ENCODE results near the gene CFAP97.
"Not testable (repeated sequence)": the region's sequence is repeated elsewhere in the genome, so short reads cannot be mapped to it uniquely, and the experiment has no call there.

CFAP97 gene

GRCh38 chr4:185203486-185204237 lies at the start of gene CFAP97:
CFAP97 (minus strand) TSS chr4:185204000; CDS start chr4:185191196, 12,804 bp downstream.
- peak; percentile 40; the same call in 1 of the 2 replicates for TF ChIP-seq POLR2A (IDR thresholded peaks at IDR 0.05; ENCODE audit: low read depth, low read length)
- FAIRE-seq: no peak
- no peak for DNase-seq (ENCODE audit: insufficient read length, low spot score)

- DNase-seq (ENCODE audit: insufficient read length, low spot score): no peak
- no peak for TF ChIP-seq POLR2A (IDR thresholded peaks at IDR 0.05; ENCODE audit: low read depth, low read length)
- FAIRE-seq: no peak
These were observed 45.3 kb upstream of the CFAP97 start for GRCh38 chr4:185249105-185249504.

- no peak for FAIRE-seq
- TF ChIP-seq POLR2A (IDR thresholded peaks at IDR 0.05; ENCODE audit: low read depth, low read length): no peak
- DNase-seq (ENCODE audit: insufficient read length, low spot score): no peak
These were observed 44.7 kb upstream of the CFAP97 start for GRCh38 chr4:185248393-185249039.

- FAIRE-seq (no peak), DNase-seq (ENCODE audit: insufficient read length, low spot score) (no peak)
- no peak for TF ChIP-seq POLR2A (IDR thresholded peaks at IDR 0.05; ENCODE audit: low read depth, low read length)
These were observed 43.4 kb upstream of the CFAP97 start for GRCh38 chr4:185247151-185247550.

- TF ChIP-seq POLR2A (IDR thresholded peaks at IDR 0.05; ENCODE audit: low read depth, low read length): no peak
- DNase-seq (ENCODE audit: insufficient read length, low spot score) (no peak), FAIRE-seq (no peak)
These were observed 42.7 kb upstream of the CFAP97 start for GRCh38 chr4:185246453-185246852.

- no peak for FAIRE-seq
- DNase-seq (ENCODE audit: insufficient read length, low spot score): no peak
- no peak for TF ChIP-seq POLR2A (IDR thresholded peaks at IDR 0.05; ENCODE audit: low read depth, low read length)
These were observed 41.0 kb upstream of the CFAP97 start for GRCh38 chr4:185244763-185245162.

- no peak for FAIRE-seq
- no peak for DNase-seq (ENCODE audit: insufficient read length, low spot score)
- no peak for TF ChIP-seq POLR2A (IDR thresholded peaks at IDR 0.05; ENCODE audit: low read depth, low read length)
These were observed 40.1 kb upstream of the CFAP97 start for GRCh38 chr4:185243879-185244278.

GRCh38 chr4:185242749-185243533 lies 39.1 kb upstream of the CFAP97 start:
- TF ChIP-seq POLR2A (IDR thresholded peaks at IDR 0.05; ENCODE audit: low read depth, low read length): no peak
- FAIRE-seq (no peak), DNase-seq (ENCODE audit: insufficient read length, low spot score) (no peak)

GRCh38 chr4:185240486-185240885 lies 36.7 kb upstream of the CFAP97 start:
- not testable (repeated sequence) for FAIRE-seq; DNase-seq (ENCODE audit: insufficient read length, low spot score)

- TF ChIP-seq POLR2A (IDR thresholded peaks at IDR 0.05; ENCODE audit: low read depth, low read length): no peak
- no peak for FAIRE-seq
- no peak for DNase-seq (ENCODE audit: insufficient read length, low spot score)
These were observed 35.0 kb upstream of the CFAP97 start for GRCh38 chr4:185238750-185239149.

- FAIRE-seq: no peak
- TF ChIP-seq POLR2A (IDR thresholded peaks at IDR 0.05; ENCODE audit: low read depth, low read length): no peak
- DNase-seq (ENCODE audit: insufficient read length, low spot score): no peak
These were observed 34.4 kb upstream of the CFAP97 start for GRCh38 chr4:185238215-185238681.

GRCh38 chr4:185237175-185237574 lies 33.4 kb upstream of the CFAP97 start:
- no peak for TF ChIP-seq POLR2A (IDR thresholded peaks at IDR 0.05; ENCODE audit: low read depth, low read length)
- FAIRE-seq: no peak
- DNase-seq (ENCODE audit: insufficient read length, low spot score): no peak

GRCh38 chr4:185235843-185236503 lies 32.2 kb upstream of the CFAP97 start:
- TF ChIP-seq POLR2A (IDR thresholded peaks at IDR 0.05; ENCODE audit: low read depth, low read length): no peak
- no peak for FAIRE-seq
- no peak for DNase-seq (ENCODE audit: insufficient read length, low spot score)

Measured in H54 (cell line).